ENCODE data around the gene METTL23. TPM values are rescaled to one million over a fixed set of nuclear protein-coding genes. Genes with fewer than 3 reads are reported as not detected.

The METTL23 gene
- total and polyA plus RNA-seq, 2 donors (not counting 3 experiments of a cell fraction or from before 2014, with no cell fraction given) = 19.5 to 33.4 TPM

- TF ChIP-seq FOS (IDR thresholded peaks at IDR 0.05; ENCODE audit: borderline replicate concordance, insufficient read depth, low read length) = no peak
- no peak for TF ChIP-seq MYC (IDR thresholded peaks at IDR 0.05; ENCODE audit: low read depth, low read length)
- TF ChIP-seq POLR2A (IDR thresholded peaks at IDR 0.05; ENCODE audit: low read depth, low read length) = no peak
- TF ChIP-seq POLR2AphosphoS5 (IDR thresholded peaks at IDR 0.05; ENCODE audit: insufficient read depth, low read depth, low read length) = no peak
- no peak for TF ChIP-seq GATA2 (IDR thresholded peaks at IDR 0.05; ENCODE audit: insufficient read depth, insufficient read length, low read depth, low read length)
- no peak for TF ChIP-seq JUN (IDR thresholded peaks at IDR 0.05; ENCODE audit: borderline replicate concordance, insufficient read depth, insufficient read length, low read depth)
- TF ChIP-seq, protein P1, sequence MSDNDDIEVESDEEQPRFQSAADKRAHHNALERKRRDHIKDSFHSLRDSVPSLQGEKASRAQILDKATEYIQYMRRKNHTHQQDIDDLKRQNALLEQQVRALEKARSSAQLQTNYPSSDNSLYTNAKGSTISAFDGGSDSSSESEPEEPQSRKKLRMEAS (IDR thresholded peaks at IDR 0.05; ENCODE audit: insufficient read depth, insufficient read length) = no peak
- no peak for TF ChIP-seq CTCF (IDR thresholded peaks at IDR 0.05; ENCODE audit: extremely low read depth in 1 of 2, insufficient read depth in 1 of 2, low read depth in 1 of 2, low read length in 2 of 2)
- TF ChIP-seq EZH2 (IDR thresholded peaks at IDR 0.05; ENCODE audit: borderline replicate concordance, low read depth, low read length, severe bottlenecking) = no peak
- intact Hi-C loops (cut with micrococcal nuclease) (no loop called here), dilution Hi-C loops (cut with MboI; ENCODE audit: extremely low pct_ligation_motif_present, low sequenced_read_pairs) (no loop called here)
- H3K4me2 ChIP-seq (ENCODE audit: insufficient read depth, low read length) = peak overlapping the region; percentile 3
- ChIA-PET POLR2A (no interaction called here), CTCF (interaction anchor here (5.5 kb wide), 1 partner anchor 14 kb away, joined by 26 read pairs; no protein-coding TSS in a partner anchor)
- no TSS peak for BruUV-seq (replicated peaks)
- H3K9me1 ChIP-seq (replicated peaks; ENCODE audit: control insufficient read depth, extremely low read depth, insufficient read depth, low read length) = no peaks in the 10 kb centered on the region
- H3K27ac ChIP-seq (ENCODE audit: insufficient read depth, low read depth, low read length) = no peak overlapping the region
- no peaks in the 10 kb centered on the region for H3K36me3 ChIP-seq (ENCODE audit: control insufficient read depth in 2 of 2, extremely low read depth in 1 of 2, insufficient read depth in 2 of 2, low read length in 2 of 2)
- H3K4me3 ChIP-seq (replicated peaks in 1 of 3; ENCODE audit: insufficient read depth in 1 of 3, low read depth in 1 of 3, low read length in 3 of 3) = no peak overlapping the region
- no peaks in the 10 kb centered on the region for H3K9me3 ChIP-seq (replicated peaks; ENCODE audit: control insufficient read depth, insufficient read depth, low read length)
- peaks cover 32% of the 10 kb centered on the region for H3K4me1 ChIP-seq (ENCODE audit: control insufficient read depth, extremely low read depth, insufficient read depth, low read length)
- H4K20me1 ChIP-seq (replicated peaks; ENCODE audit: control insufficient read depth, extremely low read depth, insufficient read depth, low read length) = no peaks in the 10 kb centered on the region
- no peak overlapping the region for H3K9ac ChIP-seq (replicated peaks; ENCODE audit: extremely low read depth, insufficient read depth, low read length)
- peak; percentile 44 for FAIRE-seq
- DNase-seq (ENCODE audit: low read depth, low spot score) = no peak
- H2AFZ ChIP-seq (ENCODE audit: low read depth, low read length) = no peak overlapping the region
- H3K79me2 ChIP-seq (ENCODE audit: control insufficient read depth, insufficient read depth, low read length) = peaks cover 48% of the 10 kb centered on the region
- no peaks in the 10 kb centered on the region for H3K27me3 ChIP-seq (ENCODE audit: control insufficient read depth in 2 of 2, insufficient read depth in 2 of 2, low read length in 2 of 2)
These were observed 31.4 kb upstream of the METTL23 start for GRCh38 chr17:76695059-76695831.

Measured in endothelial cell of umbilical vein (primary cell).